Large intestine (tissue), 12 donors: ENCODE data around the gene UGCG. TPM values are rescaled to one million over a fixed set of nuclear protein-coding genes. Genes with fewer than 3 reads are reported as not detected.

Experiments
- DNase-seq, 2 donors: peaks; one replicate each; pipeline versions ENCODE4 v3.0.0 to v3.0.0-alpha.2; 2013
- H3K27ac ChIP-seq: one replicate; pipeline ENCODE4 v1.5.1; 2013; ENCODE audit warnings: low read length
- H3K27me3 ChIP-seq: 2 replicates; pipeline ENCODE4 v1.6.1; 2013; ENCODE audit warnings: low read length; ENCODE audit not compliant: control insufficient read depth, insufficient read depth
- H3K36me3 ChIP-seq: 2 replicates; pipeline ENCODE4 v1.6.1; 2013; ENCODE audit warnings: low read length; ENCODE audit not compliant: control insufficient read depth, insufficient read depth
- H3K4me1 ChIP-seq: one replicate; pipeline ENCODE4 v1.6.1; 2013; ENCODE audit warnings: low read length; ENCODE audit not compliant: control insufficient read depth, insufficient read depth
- H3K4me3 ChIP-seq: one replicate; pipeline ENCODE4 v1.5.1; 2013; ENCODE audit warnings: low read length
- H3K9me3 ChIP-seq: one replicate; pipeline ENCODE4 v1.6.1; 2013; ENCODE audit warnings: mild to moderate bottlenecking, low read depth, low read length, moderate library complexity; ENCODE audit not compliant: control insufficient read depth
- WGBS: methylation state at CpG from one replicate; pipeline ENCODE4 v1.1.5; 2013; ENCODE audit warnings: low lambda C conversion rate; ENCODE audit not compliant: insufficient coverage; 5-methylcytosine and 5-hydroxymethylcytosine counted together
- long read RNA-seq, 11 donors: transcript quantifications; one replicate each; lab custom pipeline, GENCODE V29; 2026
- polyA plus RNA-seq: library from polyadenylated mRNA; unstranded; fragments of 120-200 nt; gene quantifications from one replicate; pipeline ENCODE4 v1.2.1, GENCODE V29; 2013

Gene UGCG
- 68.7 TPM for polyA plus RNA-seq
- long read RNA-seq, donor 1, full-length matches to known transcripts: 3 of 3 reads
- long read RNA-seq, donor 1, partial matches to known transcripts: 0 of 3 reads
- long read RNA-seq, donor 1, other reads (novel, unspliced or antisense): 0 of 3 reads
- long read RNA-seq, donor 2, full-length matches to known transcripts: 16 of 16 reads
- long read RNA-seq, donor 2, partial matches to known transcripts: 0 of 16 reads
- long read RNA-seq, donor 2, other reads (novel, unspliced or antisense): 0 of 16 reads
- long read RNA-seq, donor 3: 0 reads
- long read RNA-seq, donor 4, full-length matches to known transcripts: 6 of 6 reads
- long read RNA-seq, donor 4, partial matches to known transcripts: 0 of 6 reads
- long read RNA-seq, donor 4, other reads (novel, unspliced or antisense): 0 of 6 reads
- long read RNA-seq, donor 5, full-length matches to known transcripts: 10 of 10 reads
- long read RNA-seq, donor 5, partial matches to known transcripts: 0 of 10 reads
- long read RNA-seq, donor 5, other reads (novel, unspliced or antisense): 0 of 10 reads
- long read RNA-seq, donor 6, full-length matches to known transcripts: 23 of 46 reads
- long read RNA-seq, donor 6, partial matches to known transcripts: 14 of 46 reads
- long read RNA-seq, donor 6, other reads (novel, unspliced or antisense): 9 of 46 reads
- long read RNA-seq, donor 7, full-length matches to known transcripts: 2 of 2 reads
- long read RNA-seq, donor 7, partial matches to known transcripts: 0 of 2 reads
- long read RNA-seq, donor 7, other reads (novel, unspliced or antisense): 0 of 2 reads
- long read RNA-seq, donor 8, full-length matches to known transcripts: 20 of 25 reads
- long read RNA-seq, donor 8, partial matches to known transcripts: 5 of 25 reads
- long read RNA-seq, donor 8, other reads (novel, unspliced or antisense): 0 of 25 reads
- long read RNA-seq, donor 9, full-length matches to known transcripts: 12 of 12 reads
- long read RNA-seq, donor 9, partial matches to known transcripts: 0 of 12 reads
- long read RNA-seq, donor 9, other reads (novel, unspliced or antisense): 0 of 12 reads
- long read RNA-seq, donor 10, full-length matches to known transcripts: 32 of 32 reads
- long read RNA-seq, donor 10, partial matches to known transcripts: 0 of 32 reads
- long read RNA-seq, donor 10, other reads (novel, unspliced or antisense): 0 of 32 reads
- long read RNA-seq, donor 11, full-length matches to known transcripts: 15 of 107 reads
- long read RNA-seq, donor 11, partial matches to known transcripts: 92 of 107 reads
- long read RNA-seq, donor 11, other reads (novel, unspliced or antisense): 0 of 107 reads

GRCh38 chr9:111895996-111896941, at the start of gene UGCG:
TSS of gene UGCG (plus strand) at chr9:111896814. CDS start at chr9:111897216, 402 bp downstream.
- Histone ChIP-seq H3K36me3 (peaks cover 2% of the 10 kb centered on the region), H3K27ac (peak within 1 kb of the TSS; percentile 97), H3K9me3 (no peaks in the 10 kb centered on the region), H3K4me1 (peaks cover 22% of the 10 kb centered on the region), H3K4me3 (peak within 1 kb of the TSS; percentile 99), H3K27me3 (no peaks in the 10 kb centered on the region)
- peak; percentile 92 to 95 for DNase-seq
- WGBS: no CpG with 5 or more reads among the region's 84 CpGs

- H3K9me3 ChIP-seq: no peaks in the 10 kb centered on the region
- no peaks in the 10 kb centered on the region for H3K27me3 ChIP-seq
- H3K36me3 ChIP-seq: no peaks in the 10 kb centered on the region
- 0% methylated on average over 1 of the region's 2 CpGs for WGBS
- H3K4me1 ChIP-seq: no peaks in the 10 kb centered on the region
- DNase-seq: no peak
- no peak overlapping the region for H3K27ac ChIP-seq
- no peak overlapping the region for H3K4me3 ChIP-seq
Measured at GRCh38 chr9:111851553-111851952, 45.1 kb upstream of the UGCG start.

GRCh38 chr9:111852291-111852690, 44.3 kb upstream of the UGCG start:
- WGBS: no CpG with 5 or more reads among the region's 1 CpG
- H3K27ac ChIP-seq: no peak overlapping the region
- DNase-seq: no peak

GRCh38 chr9:111853450-111853827, 43.2 kb upstream of the UGCG start:
- DNase-seq: no peak
- no peaks in the 10 kb centered on the region for H3K9me3 ChIP-seq
- no peaks in the 10 kb centered on the region for H3K36me3 ChIP-seq
- no peak overlapping the region for H3K27ac ChIP-seq
- no peak overlapping the region for H3K4me3 ChIP-seq
- no peaks in the 10 kb centered on the region for H3K4me1 ChIP-seq
- no peaks in the 10 kb centered on the region for H3K27me3 ChIP-seq

More at GRCh38 chr9:111852291-111852690, 44.3 kb upstream of the UGCG start:
- H3K4me3 ChIP-seq: no peak overlapping the region
- H3K9me3 ChIP-seq: no peaks in the 10 kb centered on the region
- no peaks in the 10 kb centered on the region for H3K27me3 ChIP-seq
- H3K36me3 ChIP-seq: no peaks in the 10 kb centered on the region
- no peaks in the 10 kb centered on the region for H3K4me1 ChIP-seq

- no peak overlapping the region for H3K27ac ChIP-seq
- H3K4me3 ChIP-seq: no peak overlapping the region
- H3K4me1 ChIP-seq: no peaks in the 10 kb centered on the region
- 100% methylated on average over 1 of the region's 4 CpGs for WGBS
- no peaks in the 10 kb centered on the region for H3K9me3 ChIP-seq
- no peaks in the 10 kb centered on the region for H3K36me3 ChIP-seq
- DNase-seq: no peak
- H3K27me3 ChIP-seq: no peaks in the 10 kb centered on the region
Measured at GRCh38 chr9:111854799-111855198, 41.8 kb upstream of the UGCG start.

- no peak overlapping the region for H3K4me3 ChIP-seq
- no peaks in the 10 kb centered on the region for H3K27me3 ChIP-seq
- H3K9me3 ChIP-seq: no peaks in the 10 kb centered on the region
- H3K36me3 ChIP-seq: no peaks in the 10 kb centered on the region
- DNase-seq: no peak
- H3K4me1 ChIP-seq: no peaks in the 10 kb centered on the region
- no peak overlapping the region for H3K27ac ChIP-seq
- 100% methylated on average over 2 of the region's 3 CpGs for WGBS
Measured at GRCh38 chr9:111857555-111858211, 38.9 kb upstream of the UGCG start.

GRCh38 chr9:111860443-111860842, 36.2 kb upstream of the UGCG start:
- no peaks in the 10 kb centered on the region for H3K27me3 ChIP-seq
- no peak for DNase-seq
- no peak overlapping the region for H3K27ac ChIP-seq
- no peaks in the 10 kb centered on the region for H3K4me1 ChIP-seq
- no peaks in the 10 kb centered on the region for H3K9me3 ChIP-seq
- H3K4me3 ChIP-seq: no peak overlapping the region
- no peaks in the 10 kb centered on the region for H3K36me3 ChIP-seq
- WGBS: no CpG with 5 or more reads among the region's 4 CpGs

GRCh38 chr9:111863636-111864035, 33.0 kb upstream of the UGCG start:
- H3K27me3 ChIP-seq: no peaks in the 10 kb centered on the region
- H3K4me3 ChIP-seq: no peak overlapping the region
- no peaks in the 10 kb centered on the region for H3K4me1 ChIP-seq
- H3K27ac ChIP-seq: no peak overlapping the region
- H3K9me3 ChIP-seq: no peaks in the 10 kb centered on the region
- no CpG with 5 or more reads among the region's 3 CpGs for WGBS
- no peaks in the 10 kb centered on the region for H3K36me3 ChIP-seq
- DNase-seq: no peak

GRCh38 chr9:111866976-111867375, 29.6 kb upstream of the UGCG start:
- Histone ChIP-seq H3K36me3 (no peaks in the 10 kb centered on the region), H3K9me3 (no peaks in the 10 kb centered on the region), H3K27ac (no peak overlapping the region), H3K27me3 (no peaks in the 10 kb centered on the region), H3K4me3 (no peak overlapping the region), H3K4me1 (peaks cover 6% of the 10 kb centered on the region)
- 50% methylated on average over 1 of the region's 5 CpGs for WGBS
- no peak for DNase-seq
